Umbilical cord (tissue), 2 donors: ENCODE data around the gene TBR1. TPM values are rescaled to one million over a fixed set of nuclear protein-coding genes. Genes with fewer than 3 reads are reported as not detected.

Source experiments
- DNase-seq: peaks from one replicate; pipeline ENCODE4 v3.0.0-alpha.2; 2015; ENCODE audit warnings: low spot score
- total RNA-seq: library from RNA; depleted of rRNA; stranded (reverse); fragments of >200 nt; gene quantifications from one replicate; pipeline ENCODE4 v1.2.3, GENCODE V29; 2014; ENCODE audit warnings: low replicate concordance; ENCODE audit not compliant: insufficient read depth

The TBR1 gene
- total RNA-seq, 1 donor from 2014 or later, result 4.3 TPM

GRCh38 chr2:161427664-161428587 is 11.8 kb downstream of the TBR1 start:
- no peak for DNase-seq

GRCh38 chr2:161430386-161430785 is 14.3 kb downstream of the TBR1 start:
- DNase-seq, result no peak

GRCh38 chr2:161432107-161432506 is 16.0 kb downstream of the TBR1 start:
- no peak for DNase-seq

GRCh38 chr2:161434118-161434517 is 18.0 kb downstream of the TBR1 start:
- DNase-seq, result no peak

- peak; percentile 29 for DNase-seq
Observed at GRCh38 chr2:161436411-161436810, 20.3 kb downstream of the TBR1 start.

GRCh38 chr2:161438598-161438997 is 22.5 kb downstream of the TBR1 start:
- DNase-seq, result no peak

- DNase-seq, result no peak
Observed at GRCh38 chr2:161445097-161445496, 29.0 kb downstream of the TBR1 start.

GRCh38 chr2:161448431-161448830 is 32.3 kb downstream of the TBR1 start:
- no peak for DNase-seq

- DNase-seq, result no peak
Observed at GRCh38 chr2:161471631-161472030, 55.5 kb downstream of the TBR1 start.

- DNase-seq, result no peak
Observed at GRCh38 chr2:161474920-161475319, 58.8 kb downstream of the TBR1 start.

Other genes with a start within 250 kb of the TBR1 start
- gene PSMD14, start 107.9 kb upstream of the TBR1 start, total RNA-seq, result 33.7 TPM
- gene SLC4A10, start 208.1 kb downstream of the TBR1 start, total RNA-seq, result 1.4 TPM